HL-60 (cell line): Measurements from ENCODE around the gene JARID2.
"Not testable (repeated sequence)": the region's sequence is repeated elsewhere in the genome, so short reads cannot be mapped to it uniquely, and the experiment has no call there.

Experiments
- DNase-seq, 2 experiments: peaks; one replicate each; pipeline ENCODE4 v3.0.0-alpha.2; 2010 to 2020; ENCODE audit warnings: low read depth in 1 of 2, low spot score in 1 of 2
- H3K27ac ChIP-seq: fragments of 250-450 bp; sonication (Bioruptor Pico); replicated peaks from 2 replicates; pipeline ENCODE4 v1.5.1; 2020; ENCODE audit warnings: mild to moderate bottlenecking, moderate library complexity
- H3K27me3 ChIP-seq: fragments of 250-450 bp; sonication (Bioruptor Pico); 2 replicates; pipeline ENCODE4 v1.5.1; 2021; ENCODE audit warnings: mild to moderate bottlenecking, moderate library complexity; ENCODE audit not compliant: insufficient read depth, poor library complexity, severe bottlenecking
- H3K4me3 ChIP-seq: replicated peaks from 2 replicates; pipeline ENCODE4 v1.5.1; 2011; ENCODE audit warnings: mild to moderate bottlenecking, control low read depth, low read length; ENCODE audit not compliant: insufficient read depth
- CTCF ChIP-seq: IDR thresholded peaks from one replicate; pipeline ENCODE4 v1.5.1; 2011; ENCODE audit warnings: low read length, control low read depth, inconsistent platforms; ENCODE audit not compliant: insufficient read depth
- GABPA ChIP-seq: IDR thresholded peaks from 2 replicates; pipeline ENCODE4 v1.6.1; 2012; ENCODE audit warnings: low read depth
- POLR2AphosphoS5 ChIP-seq: IDR thresholded peaks from 2 replicates; pipeline ENCODE4 v1.6.1; 2012; ENCODE audit warnings: low read depth
- REST ChIP-seq: IDR thresholded peaks from 2 replicates; pipeline ENCODE4 v1.6.1; 2012; ENCODE audit warnings: low read depth; ENCODE audit not compliant: insufficient replicate concordance
- SPI1 ChIP-seq: IDR thresholded peaks from 2 replicates; pipeline ENCODE4 v1.6.1; 2012; ENCODE audit warnings: low read depth, mild to moderate bottlenecking, borderline replicate concordance

The JARID2 gene

DNA sequence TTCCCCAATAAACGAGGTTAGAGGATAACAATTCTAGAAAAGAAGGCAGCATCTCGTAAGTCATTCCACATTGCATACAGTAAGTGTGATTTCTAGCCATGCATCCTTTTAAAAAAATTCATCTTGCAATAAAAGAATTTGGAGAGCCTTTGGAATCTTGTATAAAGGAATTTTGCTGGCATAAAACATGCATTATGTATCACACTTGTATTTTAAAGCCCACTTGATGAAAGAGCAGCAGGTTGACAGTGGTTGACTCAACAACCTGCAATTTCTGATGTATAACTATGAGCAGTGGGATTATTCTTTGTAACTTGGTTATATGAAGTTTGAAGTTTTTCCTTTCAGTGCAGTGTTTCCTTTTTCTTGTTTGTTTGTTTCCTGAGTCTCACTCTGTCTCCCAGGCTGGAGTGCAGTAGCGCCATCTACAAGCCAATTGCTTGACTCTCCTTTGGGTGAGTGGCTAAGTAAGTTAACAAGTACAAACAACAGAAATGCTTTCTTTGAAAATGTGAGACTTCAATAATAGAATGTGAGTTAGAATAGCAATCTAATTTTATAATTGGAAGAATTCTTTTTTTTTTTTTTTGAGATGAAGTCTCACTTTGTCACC is 39.9 kb downstream of the JARID2 start:
- no peak overlapping the region for H3K27ac ChIP-seq
- TF ChIP-seq POLR2AphosphoS5: no peak
- no peak for TF ChIP-seq REST
- no peak for TF ChIP-seq GABPA
- TF ChIP-seq SPI1: no peak
- no peak for TF ChIP-seq CTCF
- H3K27me3 ChIP-seq: no peaks in the 10 kb centered on the region
- no peak overlapping the region for H3K4me3 ChIP-seq
- DNase-seq: no peak

DNA sequence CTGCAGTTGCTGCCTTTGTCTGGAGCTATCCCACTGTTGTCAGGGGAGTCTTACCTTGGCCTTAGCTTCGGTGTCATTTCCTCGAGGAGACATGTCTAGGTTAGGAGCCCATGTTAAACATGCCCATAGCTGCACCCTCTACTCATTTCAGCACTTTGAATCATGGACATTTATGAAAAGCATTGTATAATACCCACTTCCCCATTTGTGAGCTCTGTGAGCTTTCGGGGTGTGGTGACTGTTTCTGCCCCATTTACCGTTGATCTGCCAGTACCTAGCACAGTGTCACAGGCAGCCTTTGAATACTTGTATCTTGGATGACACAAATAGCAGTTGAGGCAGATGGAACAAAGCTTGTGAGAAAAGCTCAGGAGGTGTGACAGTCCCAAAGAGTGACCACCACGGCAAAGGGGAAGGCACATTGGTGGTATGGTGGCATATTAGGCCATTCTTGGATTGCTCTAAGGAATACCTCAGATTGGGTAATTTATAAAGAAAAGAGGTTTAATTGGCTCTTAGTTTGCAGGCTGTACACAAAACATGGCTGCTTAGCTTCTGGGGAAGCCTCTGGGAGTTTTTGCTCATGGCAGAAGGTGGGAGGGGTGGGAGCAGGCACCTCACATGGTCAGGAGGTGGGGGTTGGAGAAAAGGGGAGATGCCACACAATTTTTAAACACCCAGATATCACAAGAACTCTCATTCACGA is 42.0 kb downstream of the JARID2 start:
- Histone ChIP-seq H3K4me3 (no peak overlapping the region), H3K27me3 (no peaks in the 10 kb centered on the region), H3K27ac (peak overlapping the region; percentile 34)
- TF ChIP-seq SPI1: peak; percentile 99
- TF ChIP-seq CTCF: no peak
- TF ChIP-seq POLR2AphosphoS5: 0 out of 2 replicates have a peak, but pooled peaks have one; percentile 14
- TF ChIP-seq GABPA: no peak
- TF ChIP-seq REST: peak; percentile 87
- peak; percentile 51 to 77 for DNase-seq

DNA sequence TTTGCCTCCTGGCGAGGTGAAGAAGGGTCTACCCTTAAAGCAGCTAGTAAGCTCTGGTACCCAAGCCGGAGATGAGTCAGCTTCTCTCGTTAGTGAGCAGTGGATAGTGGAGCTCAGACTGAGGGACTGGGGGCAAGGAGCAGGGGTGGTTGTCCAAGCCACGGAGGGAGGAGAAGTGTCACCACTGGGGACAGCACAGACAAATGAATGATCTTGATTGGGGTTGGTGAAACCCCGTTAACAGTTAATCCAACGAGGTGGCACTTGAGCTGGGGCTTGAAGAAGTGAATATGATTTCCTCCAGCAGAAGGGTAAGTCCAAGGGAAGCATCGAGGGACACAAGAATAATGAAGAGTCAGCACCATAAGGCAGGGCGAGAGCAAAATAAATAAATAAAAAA is 43.0 kb downstream of the JARID2 start:
- Histone ChIP-seq H3K27ac (peak overlapping the region; percentile 34), H3K27me3 (no peaks in the 10 kb centered on the region), H3K4me3 (no peak overlapping the region)
- no peak for DNase-seq
- TF ChIP-seq SPI1 (no peak), GABPA (no peak), REST (no peak), POLR2AphosphoS5 (no peak), CTCF (no peak)

DNA sequence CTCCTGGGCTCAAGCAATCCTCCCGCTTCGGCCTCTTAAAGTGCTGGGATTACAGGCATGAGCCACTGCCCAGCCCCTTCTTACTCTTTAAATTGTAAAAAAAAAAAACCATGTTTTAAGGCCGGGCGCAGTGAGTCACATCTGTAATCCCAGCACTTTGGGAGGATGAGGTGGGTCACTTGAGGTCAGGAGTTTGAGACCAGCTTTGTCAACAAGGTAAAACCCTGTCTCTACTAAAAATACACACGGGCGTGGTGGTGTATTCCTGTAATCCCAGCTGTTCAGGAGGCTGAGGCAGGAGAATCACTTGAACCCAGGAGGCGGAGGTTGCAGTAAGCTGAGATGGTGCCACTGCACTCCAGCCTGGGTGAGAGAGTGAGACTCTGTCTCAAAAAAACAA is 43.6 kb downstream of the JARID2 start:
- DNase-seq, H3K27me3 ChIP-seq, H3K4me3 ChIP-seq, H3K27ac ChIP-seq: not testable (repeated sequence)
